Measurements from ENCODE around the gene CABYR. TPM values are rescaled to one million over a fixed set of nuclear protein-coding genes. Genes with fewer than 3 reads are reported as not detected.

Gene CABYR
- total and polyA plus RNA-seq, 2 of the 13 experiments (the other 11 are each of a cell fraction or from before 2014, with no cell fraction given), result 0.71 to 0.88 TPM

- TF ChIP-seq PRDM4 (CRISPR knock-in tag; IDR thresholded peaks at IDR 0.05; ENCODE audit: borderline replicate concordance) (no peak), CENPX (CRISPR knock-in tag; IDR thresholded peaks at IDR 0.05) (no peak)
Observed at GRCh38 chr18:24168496-24168895, 29.6 kb downstream of the CABYR start (continued).

- Histone ChIP-seq H4K20me1 (ENCODE audit: insufficient read depth, low read length) (no peaks in the 10 kb centered on the region), H3K79me2 (ENCODE audit: insufficient read depth, low read length) (no peaks in the 10 kb centered on the region), H3K27ac (ENCODE audit: extremely low read length, insufficient read depth, low read length) (no peak overlapping the region), H2AFZ (ENCODE audit: low read length) (no peak overlapping the region), H3K27me3 (ENCODE audit: control insufficient read depth in 1 of 2, insufficient read depth in 2 of 2, low read length in 2 of 2) (peaks cover 0 to 16% of the 10 kb centered on the region in 2 experiments; a peak in 1 of 5 replicates), H3K4me2 (ENCODE audit: low read depth, low read length) (no peak overlapping the region), H3K9ac (ENCODE audit: insufficient read depth, low read depth, low read length) (no peak overlapping the region), H3K9me3 (ENCODE audit: low read length) (no peaks in the 10 kb centered on the region), H3K4me1 (ENCODE audit: insufficient read depth, low read length) (no peaks in the 10 kb centered on the region), H3K36me3 (replicated peaks in 1 of 2; ENCODE audit: control insufficient read depth in 1 of 2, insufficient read depth in 2 of 2, low read length in 2 of 2) (no peaks in the 10 kb centered on the region), H3K4me3 (replicated peaks in 1 of 3; ENCODE audit: insufficient read depth in 1 of 3, low read depth in 2 of 3, low read length in 3 of 3) (no peak overlapping the region)
- ChIA-PET POLR2A (no interaction called here), CTCF (ENCODE audit: low intra/inter-chr PET ratio, low total read pairs) (no interaction called here)
- TF ChIP-seq GTF3A (CRISPR knock-in tag; conservative IDR thresholded peaks at IDR 0.05), result peak; percentile 100
- peak; percentile 51; the same call in 1 of the 2 replicates for TF ChIP-seq ZNF629 (CRISPR knock-in tag; conservative IDR thresholded peaks at IDR 0.05)
- TF ChIP-seq PRPF4 (IDR thresholded peaks at IDR 0.05; ENCODE audit: low read depth, low read length, poor library complexity, severe bottlenecking), result peak; percentile 63
- TF ChIP-seq RERE (CRISPR knock-in tag; IDR thresholded peaks at IDR 0.05; ENCODE audit: low read depth), result no peak
- no peak for FAIRE-seq
- in situ Hi-C loops (cut with HindIII; ENCODE audit: extremely low pct_ligation_motif_present, low pct_unique_long_range_greater_than_20kb) (no loop called here), intact Hi-C loops (cut with micrococcal nuclease; ENCODE audit: unreplicated experiment) (loop anchor here (10.0 kb wide), 1 partner anchor 104 kb away; no protein-coding TSS in a partner anchor)
- ATAC-seq, result no peak
- BruUV-seq (replicated peaks), result no TSS peak
- peak; percentile 9 for DNase-seq (ENCODE audit: low spot score)
- 9% methylated on average over 8 of the region's 8 CpGs for WGBS (ENCODE audit: low lambda C conversion rate)
Observed at GRCh38 chr18:24170360-24170759, 31.5 kb downstream of the CABYR start.

Data from HepG2 (cell line).